K562 (cell line): ENCODE results near the gene PFKFB2. TPM values are rescaled to one million over a fixed set of nuclear protein-coding genes. Genes with fewer than 3 reads are reported as not detected.

Source experiments
- ATAC-seq: fragments of 200-7000 bp; cut with Tn5 transposase; 3 replicates; pipeline ENCODE4 v1.9.1; 2020; ENCODE audit warnings: moderate library complexity
- BruUV-seq: library from RNA; stranded (reverse); fragments of 400-500 nt; replicated peaks from 2 replicates; lab custom pipeline; 2021; lab: Mats Ljungman, UMichigan
- CTCF ChIA-PET: fragments of 300-600 bp; formaldehyde crosslinking; extraction: SDS; loops from one replicate; lab custom pipeline; 2021; ENCODE audit warnings: low intra/inter-chr PET ratio; lab: Yijun Ruan, JAX
- POLR2A ChIA-PET: fragments of 300-600, 350-650 bp; sonication (Branson Sonifier 250); formaldehyde crosslinking; extraction: SDS; loops from one replicate; lab custom pipeline; 2021; ENCODE audit warnings: antibody characterized with exemption, inconsistent platforms; lab: Yijun Ruan, JAX
- DNase-seq, 4 experiments: peaks; one replicate each; pipeline versions ENCODE4 v3.0.0 to v3.0.0-alpha.2; 2011 to 2018; ENCODE audit warnings: low spot score in 3 of 4, mixed read lengths in 3 of 4; ENCODE audit errors: extremely low read depth in 1 of 4
- FAIRE-seq: peaks from 2 replicates; lab custom pipeline; 2011; peaks lifted over from hg19 to GRCh38; lab: Jason Lieb, UNC
- H2AFZ ChIP-seq: 2 replicates; pipeline ENCODE4 v1.6.0; 2011; ENCODE audit warnings: low read depth, low read length, control low read depth, inconsistent platforms
- H3K27ac ChIP-seq: fragments of 200-600 bp; 3 replicates; pipeline ENCODE4 v1.8.0; 2011; ENCODE audit warnings: low read depth, mild to moderate bottlenecking, control low read depth, inconsistent platforms, low read length, moderate library complexity, mixed read lengths; ENCODE audit errors: extremely low read depth
- H3K27me3 ChIP-seq, 2 experiments: fragments of 300-600 bp in 1 of 2; 2 replicates in 1 of 2; 3 replicates in 1 of 2; pipeline versions ENCODE4 v1.6.0 to v1.8.0; 2011; ENCODE audit warnings: inconsistent platforms in 2 of 2, low read length in 2 of 2, mild to moderate bottlenecking in 1 of 2, mixed read lengths in 1 of 2, moderate library complexity in 1 of 2; ENCODE audit not compliant: control insufficient read depth in 2 of 2, insufficient read depth in 2 of 2
- H3K36me3 ChIP-seq: fragments of 300-600 bp; 3 replicates; pipeline ENCODE4 v1.8.0; 2011; ENCODE audit warnings: mild to moderate bottlenecking, low read length, inconsistent platforms; ENCODE audit not compliant: control insufficient read depth, insufficient read depth
- H3K4me1 ChIP-seq, 2 experiments: fragments of 200-600 bp in 1 of 2; replicated peaks in 1 of 2; 2 replicates in 1 of 2; 3 replicates in 1 of 2; pipeline versions ENCODE4 v1.5.1 to v1.8.0; 2011; ENCODE audit warnings: inconsistent platforms in 2 of 2, low read length in 2 of 2, mild to moderate bottlenecking in 1 of 2, mixed read lengths in 1 of 2, moderate library complexity in 1 of 2; ENCODE audit not compliant: control insufficient read depth in 2 of 2, insufficient read depth in 2 of 2
- H3K4me2 ChIP-seq: 2 replicates; pipeline ENCODE4 v1.6.1; 2011; ENCODE audit warnings: low read length, control low read depth, inconsistent platforms, mixed read lengths; ENCODE audit not compliant: insufficient read depth
- H3K4me3 ChIP-seq: fragments of 200-600 bp; sonication (generic), shearing (Covaris generic); 2 replicates; pipeline ENCODE4 v1.5.1; 2016; ENCODE audit warnings: control low read depth, inconsistent platforms
- H3K79me2 ChIP-seq: fragments of 200-600 bp; 3 replicates; pipeline ENCODE4 v1.8.0; 2011; ENCODE audit warnings: low read length, inconsistent platforms; ENCODE audit not compliant: control insufficient read depth, insufficient read depth
- H3K9ac ChIP-seq, 2 experiments: 2 replicates each; pipeline versions ENCODE4 v1.6.0 to v1.6.1; 2011; ENCODE audit warnings: low read depth in 2 of 2, low read length in 2 of 2, control low read depth in 1 of 2, inconsistent platforms in 1 of 2, mild to moderate bottlenecking in 1 of 2, mixed read lengths in 1 of 2; ENCODE audit not compliant: insufficient read depth in 1 of 2
- H3K9me1 ChIP-seq: one replicate; pipeline ENCODE4 v1.6.0; 2011; ENCODE audit warnings: inconsistent platforms, mild to moderate bottlenecking, low read length, moderate library complexity; ENCODE audit not compliant: control insufficient read depth, insufficient read depth
- H3K9me3 ChIP-seq: replicated peaks from 2 replicates; pipeline ENCODE4 v1.5.1; 2011; ENCODE audit warnings: low read depth, low read length, inconsistent platforms; ENCODE audit not compliant: control insufficient read depth, insufficient read depth
- H4K20me1 ChIP-seq: replicated peaks from 2 replicates; pipeline ENCODE4 v1.6.1; 2011; ENCODE audit warnings: low read length, inconsistent platforms, mixed read lengths; ENCODE audit not compliant: control insufficient read depth, insufficient read depth
- AFF4 ChIP-seq: sonication (generic); formaldehyde crosslinking; IDR thresholded peaks from 2 replicates; pipeline ENCODE4 v1.8.0; 2023; ENCODE audit warnings: mild to moderate bottlenecking, missing genetic modification reagents
- ARID2 ChIP-seq: fragments of 450-650 bp; IDR thresholded peaks from 2 replicates; pipeline ENCODE4 v1.6.1; 2017; ENCODE audit warnings: antibody characterized with exemption, mild to moderate bottlenecking
- CC2D1A ChIP-seq: fragments of 450-650 bp; IDR thresholded peaks from 2 replicates; pipeline ENCODE4 v1.6.1; 2017; ENCODE audit warnings: mild to moderate bottlenecking
- CHCHD3 ChIP-seq: fragments of 250-450 bp; sonication (Bioruptor Pico); IDR thresholded peaks from 2 replicates; pipeline ENCODE4 v2.1.2; 2022; ENCODE audit warnings: mild to moderate bottlenecking
- CTCF ChIP-seq, 3 experiments: IDR thresholded peaks in 2 of 3; conservative IDR thresholded peaks in 1 of 3; 2 replicates each; pipeline ENCODE4 v1.5.1; 2011 to 2012; ENCODE audit warnings: low read length in 3 of 3, mild to moderate bottlenecking in 3 of 3, control low read depth in 2 of 3, improper control_type of control experiment in 1 of 3, inconsistent platforms in 1 of 3, low read depth in 1 of 3, mixed read lengths in 1 of 3, moderate library complexity in 1 of 3; ENCODE audit not compliant: insufficient read depth in 2 of 3
- EHMT2 ChIP-seq: fragments of 450-650 bp; IDR thresholded peaks from 2 replicates; pipeline ENCODE4 v1.6.1; 2018; ENCODE audit warnings: antibody characterized with exemption
- ELF4 ChIP-seq: fragments of 450-650 bp; formaldehyde crosslinking; IDR thresholded peaks from 2 replicates; pipeline ENCODE4 v1.4.0; 2022; ENCODE audit warnings: missing genetic modification characterization
- ERF ChIP-seq: fragments of 450-650 bp; formaldehyde crosslinking; IDR thresholded peaks from 2 replicates; pipeline ENCODE4 v1.4.0; 2020; ENCODE audit warnings: mild to moderate bottlenecking, mixed read lengths
- GTF2E2 ChIP-seq: fragments of 200-800 bp; sonication (Bioruptor generic); IDR thresholded peaks from 2 replicates; pipeline ENCODE4 v1.6.1; 2016; ENCODE audit warnings: missing genetic modification characterization, missing compliant biosample characterization
- NFATC3 ChIP-seq: fragments of 450-650 bp; IDR thresholded peaks from 2 replicates; pipeline ENCODE4 v1.6.1; 2017; ENCODE audit warnings: mild to moderate bottlenecking
- NRF1 ChIP-seq, 2 experiments: fragments of 450-650 bp; IDR thresholded peaks in 1 of 2; conservative IDR thresholded peaks in 1 of 2; 2 replicates each; pipeline ENCODE4 v1.6.1; 2014; ENCODE audit warnings: mild to moderate bottlenecking in 2 of 2
- PHB ChIP-seq: fragments of 250-450 bp; sonication (Bioruptor Pico); IDR thresholded peaks from 2 replicates; pipeline ENCODE4 v1.5.0; 2021
- PRPF4 ChIP-seq: fragments of 200-400 bp; formaldehyde crosslinking; IDR thresholded peaks from one replicate; pipeline ENCODE4 v1.6.1; 2017; ENCODE audit warnings: low read length, low read depth, mild to moderate bottlenecking; ENCODE audit not compliant: insufficient read depth, poor library complexity, severe bottlenecking
- RFX7 ChIP-seq: fragments of 250-450 bp; sonication (Bioruptor Pico); IDR thresholded peaks from 2 replicates; pipeline ENCODE4 v1.5.1; 2021; ENCODE audit warnings: mild to moderate bottlenecking
- ZC3H8 ChIP-seq: fragments of 450-650 bp; IDR thresholded peaks from 2 replicates; pipeline ENCODE4 v1.6.1; 2017
- ZEB2 ChIP-seq: fragments of 450-650 bp; IDR thresholded peaks from 2 replicates; pipeline ENCODE4 v1.6.1; 2016
- WGBS: fragments of 100-300 bp; shearing (Covaris generic); methylation state at CpG from one replicate; pipeline ENCODE4 v1.1.6; 2016; ENCODE audit warnings: low coverage, mixed read lengths; ENCODE audit not compliant: insufficient coverage; ENCODE audit errors: missing lambda C conversion rate; 5-methylcytosine and 5-hydroxymethylcytosine counted together
- in situ Hi-C: fragments of 300-500 bp; cut with MboI; formaldehyde crosslinking; loops from 4 replicates; pipeline ENCODE4 v1.15.0; 2018; ENCODE audit warnings: inconsistent platforms, mixed read lengths
- intact Hi-C: fragments of 100-400 bp; cut with micrococcal nuclease; formaldehyde crosslinking; loops from 2 replicates; pipeline ENCODE4 v1.14.2; 2022
- polyA plus RNA-seq, 8 experiments: library from polyadenylated mRNA; depleted of rRNA in 4 of 8; stranded (reverse) in 5 of 8; unstranded in 3 of 8; fragments of >200 nt; fragmentation: Nextera tagmentation in 2 of 8; fragmentation: Illumina TruSeq in 1 of 8; extraction: Ambion mirVana in 2 of 8; extraction: Trizol in 1 of 8; gene quantifications; 2 replicates each; pipeline versions ENCODE4 v1.2.1 to v1.2.3, GENCODE V29; 2011 to 2014; ENCODE audit warnings: inconsistent platforms in 1 of 8, missing spikeins in 1 of 8
- total RNA-seq, 7 experiments: library from RNA; depleted of rRNA in 6 of 7; stranded (reverse); fragments of >200 nt in 6 of 7; fragmentation: Illumina TruSeq in 2 of 7; extraction: Trizol in 2 of 7; gene quantifications; 2 replicates each; pipeline versions ENCODE4 v1.2.1 to v1.2.3, GENCODE V29; 2011 to 2021; ENCODE audit warnings: low replicate concordance in 1 of 7

The PFKFB2 gene
- total and polyA plus RNA-seq, 9 of the 15 experiments (the other 6 are each of a cell fraction or from before 2014, with no cell fraction given) = 6.9 to 26.0 (median 16.4) TPM

- H3K27ac ChIP-seq = no peak overlapping the region
- no peak overlapping the region for H3K4me3 ChIP-seq
- POLR2A ChIA-PET = interaction anchor here (0.6 to 1.2 kb wide), 2 partner anchors 12 to 441 kb away, joined by 3 read pairs; no protein-coding TSS in a partner anchor
- WGBS = 25% methylated on average over 6 of the region's 6 CpGs
- H3K27me3 ChIP-seq = no peaks in the 10 kb centered on the region
- no peaks in the 10 kb centered on the region for H3K9me3 ChIP-seq
- no peak overlapping the region for H2AFZ ChIP-seq
- H3K4me2 ChIP-seq = no peak overlapping the region
- H3K4me1 ChIP-seq = peaks cover 0 to 10% of the 10 kb centered on the region in 2 experiments; a peak in 2 of 5 replicates
- peak; percentile 96 for ATAC-seq
- in situ Hi-C loops (loop anchor here (10.0 kb wide), 1 partner anchor 143 kb away; no protein-coding TSS in a partner anchor), intact Hi-C loops (loop anchor here (1.0 to 10.0 kb wide), 8 partner anchors 27 to 603 kb away; partner anchors contain the start of gene IKBKE)
- CTCF ChIA-PET = interaction anchor here (0.6 to 3.0 kb wide), 12 partner anchors 27 to 616 kb away, joined by 3 to 34 read pairs (median 4); partner anchors contain the start of gene YOD1
- peaks cover 8% of the 10 kb centered on the region; the same call in 1 of the 3 replicates for H3K36me3 ChIP-seq
- DNase-seq = peak; percentile 79 to 91 (median 82)
- no peaks in the 10 kb centered on the region for H4K20me1 ChIP-seq
- no peak overlapping the region for H3K9ac ChIP-seq
- BruUV-seq = no TSS peak
- H3K79me2 ChIP-seq = no peaks in the 10 kb centered on the region
- H3K9me1 ChIP-seq = no peaks in the 10 kb centered on the region
- peak; percentile 95 for FAIRE-seq
- TF ChIP-seq ELF4 (CRISPR knock-in tag) = no peak
- peak; percentile 51; the same call in 1 of the 2 replicates for TF ChIP-seq EHMT2
- TF ChIP-seq CC2D1A = peak; percentile 75
- no peak for TF ChIP-seq ERF (CRISPR knock-in tag)
- TF ChIP-seq ZEB2 = peak; percentile 55; the same call in 1 of the 2 replicates
- TF ChIP-seq RFX7 (CRISPR knock-in tag) = no peak
- peak; percentile 92 to 98 (median 95) for TF ChIP-seq CTCF (IDR thresholded peaks at IDR 0.05 in 2 of 3, conservative IDR thresholded peaks at IDR 0.05 in 1 of 3; ENCODE audit: insufficient read depth in 2 of 3, low read depth in 1 of 3, low read length in 3 of 3)
- TF ChIP-seq NRF1 (conservative IDR thresholded peaks at IDR 0.05 in 1 of 2, IDR thresholded peaks at IDR 0.05 in 1 of 2) = no peak
- TF ChIP-seq PRPF4 = no peak
- no peak for TF ChIP-seq AFF4 (CRISPR knock-in tag)
- no peak for TF ChIP-seq ZC3H8
- TF ChIP-seq CHCHD3 (CRISPR knock-in tag) = no peak
- TF ChIP-seq NFATC3 = 0 out of 2 replicates have a peak, but pooled peaks have one; percentile 66
- peak; percentile 96 for TF ChIP-seq ARID2
- TF ChIP-seq GTF2E2 (tag) = no peak
- no peak for TF ChIP-seq PHB (CRISPR knock-in tag)
These were observed 24.6 kb downstream of the PFKFB2 start for GRCh38 chr1:207077470-207078377.
